ENCODE measurements around the gene KCNJ6.
A peak's percentile ranks its signal among the peaks of the same experiment; 100 is the strongest.
"Not testable (repeated sequence)": the region's sequence is repeated elsewhere in the genome, so short reads cannot be mapped to it uniquely, and the experiment has no call there.

KCNJ6 gene

GRCh38 chr21:37921091-37921490, 4.8 kb upstream of the KCNJ6 start:
- no peak for TF ChIP-seq CTCF (IDR thresholded peaks at IDR 0.05; ENCODE audit: low read length, missing control alignments)
- H3K4me3 ChIP-seq (replicated peaks; ENCODE audit: low read depth, low read length): no peak overlapping the region
- peak; percentile 31 for DNase-seq (ENCODE audit: low read depth)

GRCh38 chr21:37920302-37920701, 4.0 kb upstream of the KCNJ6 start:
- not testable (repeated sequence) for H3K4me3 ChIP-seq (replicated peaks; ENCODE audit: low read depth, low read length)

GRCh38 chr21:37917612-37918011, 1.4 kb upstream of the KCNJ6 start:
- no peak overlapping the region for H3K4me3 ChIP-seq (replicated peaks; ENCODE audit: low read depth, low read length)
- peak; percentile 59 for DNase-seq (ENCODE audit: low read depth)
- TF ChIP-seq CTCF (IDR thresholded peaks at IDR 0.05; ENCODE audit: low read length, missing control alignments): no peak

More at GRCh38 chr21:37920302-37920701, 4.0 kb upstream of the KCNJ6 start:
- not testable (repeated sequence) for DNase-seq (ENCODE audit: low read depth)

GRCh38 chr21:37915941-37916309, 332 bp downstream of the KCNJ6 start:
- peak overlapping the region; percentile 24 for H3K4me3 ChIP-seq (replicated peaks; ENCODE audit: low read depth, low read length)
- no peak for DNase-seq (ENCODE audit: low read depth)
- TF ChIP-seq CTCF (IDR thresholded peaks at IDR 0.05; ENCODE audit: low read length, missing control alignments): no peak

GRCh38 chr21:37915497-37915911, 753 bp downstream of the KCNJ6 start:
- TF ChIP-seq CTCF (IDR thresholded peaks at IDR 0.05; ENCODE audit: low read length, missing control alignments): no peak
- no peak overlapping the region for H3K4me3 ChIP-seq (replicated peaks; ENCODE audit: low read depth, low read length)
- DNase-seq (ENCODE audit: low read depth): no peak

GRCh38 chr21:37912616-37913015, 3.6 kb downstream of the KCNJ6 start:
- H3K4me3 ChIP-seq (replicated peaks; ENCODE audit: low read depth, low read length): no peak overlapping the region
- no peak for TF ChIP-seq CTCF (IDR thresholded peaks at IDR 0.05; ENCODE audit: low read length, missing control alignments)
- no peak for DNase-seq (ENCODE audit: low read depth)

GRCh38 chr21:37909936-37910335, 6.3 kb downstream of the KCNJ6 start:
- DNase-seq (ENCODE audit: low read depth): no peak
- no peak for TF ChIP-seq CTCF (IDR thresholded peaks at IDR 0.05; ENCODE audit: low read length, missing control alignments)
- no peak overlapping the region for H3K4me3 ChIP-seq (replicated peaks; ENCODE audit: low read depth, low read length)

- H3K4me3 ChIP-seq (replicated peaks; ENCODE audit: low read depth, low read length): no peak overlapping the region
- DNase-seq (ENCODE audit: low read depth): no peak
- TF ChIP-seq CTCF (IDR thresholded peaks at IDR 0.05; ENCODE audit: low read length, missing control alignments): no peak
Measured at GRCh38 chr21:37908691-37909090, 7.6 kb downstream of the KCNJ6 start.
